CD8-positive, alpha-beta memory T cell (primary cell): Measurements from ENCODE around the gene CCL3. TPM values are rescaled to one million over a fixed set of nuclear protein-coding genes. Genes with fewer than 3 reads are reported as not detected.
"Not testable (repeated sequence)": the region's sequence is repeated elsewhere in the genome, so short reads cannot be mapped to it uniquely, and the experiment has no call there.

Experiments used
- CTCF ChIA-PET: fragments of 350-600 bp; sonication (Branson Sonifier 250); formaldehyde crosslinking; loops from one replicate; lab custom pipeline; 2021; ENCODE audit warnings: antibody characterized with exemption; lab: Charles Lee
- POLR2A ChIA-PET: fragments of 350-600 bp; sonication (Branson Sonifier 250); formaldehyde crosslinking; loops from one replicate; lab custom pipeline; 2021; ENCODE audit warnings: antibody characterized with exemption; lab: Charles Lee
- DNase-seq, 5 donors: peaks; one replicate each; pipeline versions ENCODE4 v3.0.0 to v3.0.0-alpha.2; 2020 to 2022; ENCODE audit warnings: mixed read lengths in 1 of 5
- H3K27ac ChIP-seq: one replicate; pipeline ENCODE4 v1.7.0; 2013; ENCODE audit warnings: low read depth, mild to moderate bottlenecking, low read length, moderate library complexity
- H3K27me3 ChIP-seq: 2 replicates; pipeline ENCODE4 v1.7.0; 2013; ENCODE audit warnings: low read length, mild to moderate bottlenecking; ENCODE audit not compliant: insufficient read depth, poor library complexity, severe bottlenecking
- H3K36me3 ChIP-seq: 2 replicates; pipeline ENCODE4 v1.7.0; 2013; ENCODE audit warnings: mild to moderate bottlenecking, low read length, moderate library complexity; ENCODE audit not compliant: insufficient read depth
- H3K4me1 ChIP-seq: 2 replicates; pipeline ENCODE4 v1.7.0; 2013; ENCODE audit warnings: mild to moderate bottlenecking, low read length, moderate library complexity; ENCODE audit not compliant: insufficient read depth
- H3K4me3 ChIP-seq: 2 replicates; pipeline ENCODE4 v1.7.0; 2013; ENCODE audit warnings: mild to moderate bottlenecking, low read length
- H3K9me3 ChIP-seq: 2 replicates; pipeline ENCODE4 v1.7.0; 2013; ENCODE audit warnings: mild to moderate bottlenecking, low read length
- H3K27ac Mint-ChIP-seq, 8 donors: one replicate each; pipeline ENCODE4 v1.8.0; 2020 to 2021; ENCODE audit warnings: mixed read lengths in 8 of 8, mild to moderate bottlenecking in 6 of 8, inconsistent platforms in 3 of 8, moderate library complexity in 3 of 8
- H3K27me3 Mint-ChIP-seq, 2 donors: one replicate each; pipeline ENCODE4 v1.8.0; 2020 to 2021; ENCODE audit warnings: mixed read lengths in 2 of 2, mild to moderate bottlenecking in 1 of 2, moderate library complexity in 1 of 2
- H3K36me3 Mint-ChIP-seq, 3 donors: one replicate each; pipeline ENCODE4 v1.8.0; 2020 to 2021; ENCODE audit warnings: mixed read lengths in 3 of 3, inconsistent platforms in 1 of 3, mild to moderate bottlenecking in 1 of 3
- H3K4me1 Mint-ChIP-seq, 3 donors: one replicate each; pipeline ENCODE4 v1.8.0; 2020 to 2021; ENCODE audit warnings: mixed read lengths in 3 of 3, inconsistent platforms in 1 of 3, mild to moderate bottlenecking in 1 of 3
- H3K4me3 Mint-ChIP-seq, 7 donors: one replicate each; pipeline ENCODE4 v1.8.0; 2020 to 2021; ENCODE audit warnings: mixed read lengths in 7 of 7, mild to moderate bottlenecking in 6 of 7, moderate library complexity in 4 of 7, inconsistent platforms in 2 of 7
- H3K9me3 Mint-ChIP-seq, 5 donors: one replicate each; pipeline ENCODE4 v1.8.0; 2020 to 2022; ENCODE audit warnings: mixed read lengths in 5 of 5, mild to moderate bottlenecking in 3 of 5, moderate library complexity in 2 of 5, inconsistent platforms in 1 of 5
- polyA plus RNA-seq: library from polyadenylated mRNA; unstranded; fragments of 300-500 nt; fragmentation: Illumina TruSeq; gene quantifications from one replicate; pipeline ENCODE4 v1.2.3, GENCODE V29; 2021
- total RNA-seq, 2 experiments: library from RNA; stranded (reverse); gene quantifications; one replicate each; pipeline ENCODE4 v1.2.3, GENCODE V29; 2021

CCL3 gene
- total and polyA plus RNA-seq, 3 experiments from 2014 or later = 2.3 to 1,264 (median 1,154) TPM

- POLR2A ChIA-PET = no interaction called here
- Histone ChIP-seq H3K9me3 (no peaks in the 10 kb centered on the region), H3K4me3 (no peak overlapping the region), H3K27me3 (no peaks in the 10 kb centered on the region), H3K4me1 (peaks cover 30% of the 10 kb centered on the region), H3K36me3 (no peaks in the 10 kb centered on the region), H3K27ac (peak overlapping the region; percentile 41)
- CTCF ChIA-PET = interaction anchor here (0.7 to 1.3 kb wide), 3 partner anchors 17 to 113 kb away, joined by 3 to 4 read pairs (median 3); no protein-coding TSS in a partner anchor
- Mint-ChIP-seq H3K9me3 (no peaks in the 10 kb centered on the region), H3K27me3 (no peaks in the 10 kb centered on the region), H3K27ac (peak overlapping the region; percentile 67 to 97 (median 88)), H3K4me1 (peaks cover 60 to 83% (median 73%) of the 10 kb centered on the region in 3 donors), H3K4me3 (peak overlapping the region; percentile 48 to 87 (median 62)), H3K36me3 (no peaks in the 10 kb centered on the region)
- no peak for DNase-seq
These were observed 541 bp downstream of the CCL3 start for GRCh38 chr17:36089339-36089865.

- H3K4me3 Mint-ChIP-seq = peak overlapping the region; percentile 23 to 87 (median 49)
- DNase-seq = no peak
- POLR2A ChIA-PET = no interaction called here
- peak overlapping the region; percentile 67 to 97 (median 84) for H3K27ac Mint-ChIP-seq
- H3K4me1 Mint-ChIP-seq = peaks cover 64 to 85% (median 75%) of the 10 kb centered on the region in 3 donors
- H3K36me3 ChIP-seq = no peaks in the 10 kb centered on the region
- CTCF ChIA-PET = interaction anchor here (0.6 to 1.1 kb wide), 3 partner anchors 16 to 257 kb away, joined by 3 to 4 read pairs (median 3); no protein-coding TSS in a partner anchor
- peak overlapping the region; percentile 43 for H3K27ac ChIP-seq
- H3K4me3 ChIP-seq = no peak overlapping the region
- H3K4me1 ChIP-seq = peaks cover 30% of the 10 kb centered on the region
- no peaks in the 10 kb centered on the region for H3K9me3 Mint-ChIP-seq
- H3K27me3 ChIP-seq = no peaks in the 10 kb centered on the region
- H3K27me3 Mint-ChIP-seq = no peaks in the 10 kb centered on the region
- no peaks in the 10 kb centered on the region for H3K36me3 Mint-ChIP-seq
- no peaks in the 10 kb centered on the region for H3K9me3 ChIP-seq
These were observed 1.1 kb downstream of the CCL3 start for GRCh38 chr17:36088670-36089338.

GRCh38 chr17:36087897-36088572 is 1.9 kb downstream of the CCL3 start:
- H3K9me3 ChIP-seq, H3K27me3 Mint-ChIP-seq, H3K27me3 ChIP-seq, H3K36me3 Mint-ChIP-seq, H3K4me3 ChIP-seq, POLR2A ChIA-PET, H3K36me3 ChIP-seq, H3K9me3 Mint-ChIP-seq: not testable (repeated sequence)
- CTCF ChIA-PET = interaction anchor here (0.6 to 2.4 kb wide), 3 partner anchors 15 to 257 kb away, joined by 3 to 15 read pairs (median 4); no protein-coding TSS in a partner anchor
- H3K4me3 Mint-ChIP-seq = peak overlapping the region in 6 of 7 donors; percentile 30 to 55 (median 40)
- peak overlapping the region in 7 of 8 donors; percentile 58 to 93 (median 85) for H3K27ac Mint-ChIP-seq
- peaks cover 69 to 87% (median 78%) of the 10 kb centered on the region in 3 donors for H3K4me1 Mint-ChIP-seq
- peak in 2 of 5 donors; percentile 34 to 75 for DNase-seq
- H3K4me1 ChIP-seq = peaks cover 30% of the 10 kb centered on the region
- H3K27ac ChIP-seq = peak overlapping the region; percentile 43

- H3K4me3 ChIP-seq, H3K9me3 Mint-ChIP-seq, H3K27me3 Mint-ChIP-seq, H3K27ac ChIP-seq, H3K36me3 Mint-ChIP-seq, DNase-seq, H3K9me3 ChIP-seq, H3K36me3 ChIP-seq, H3K27me3 ChIP-seq, POLR2A ChIA-PET: not testable (repeated sequence)
- H3K4me1 ChIP-seq = peaks cover 31% of the 10 kb centered on the region
- Mint-ChIP-seq H3K4me1 (peaks cover 69 to 88% (median 80%) of the 10 kb centered on the region in 3 donors), H3K4me3 (peak overlapping the region in 1 of 7 donors; percentile 18), H3K27ac (peak overlapping the region in 3 of 8 donors; percentile 33 to 88 (median 81))
- CTCF ChIA-PET = interaction anchor here (0.9 to 2.4 kb wide), 3 partner anchors 13 to 61 kb away, joined by 3 to 15 read pairs (median 3); no protein-coding TSS in a partner anchor
These were observed 2.5 kb downstream of the CCL3 start for GRCh38 chr17:36087471-36087870.

- Mint-ChIP-seq H3K27me3 (no peaks in the 10 kb centered on the region), H3K27ac (peak overlapping the region in 1 of 8 donors; percentile 39), H3K36me3 (no peaks in the 10 kb centered on the region), H3K9me3 (no peaks in the 10 kb centered on the region), H3K4me1 (peaks cover 71 to 88% (median 80%) of the 10 kb centered on the region in 3 donors), H3K4me3 (no peak overlapping the region)
- CTCF ChIA-PET = interaction anchor here (0.9 to 2.4 kb wide), 4 partner anchors 12 to 62 kb away, joined by 3 to 15 read pairs (median 3); no protein-coding TSS in a partner anchor
- Histone ChIP-seq H3K4me1 (peaks cover 38% of the 10 kb centered on the region), H3K36me3 (no peaks in the 10 kb centered on the region), H3K27ac (no peak overlapping the region), H3K4me3 (no peak overlapping the region), H3K9me3 (no peaks in the 10 kb centered on the region), H3K27me3 (no peaks in the 10 kb centered on the region)
- DNase-seq = no peak
- POLR2A ChIA-PET = no interaction called here
These were observed 3.2 kb downstream of the CCL3 start for GRCh38 chr17:36086791-36087190.

GRCh38 chr17:36085765-36086164 is 4.2 kb downstream of the CCL3 start:
- CTCF ChIA-PET = interaction anchor here (0.8 to 2.4 kb wide), 2 partner anchors 13 to 22 kb away, joined by 3 to 15 read pairs; no protein-coding TSS in a partner anchor
- POLR2A ChIA-PET = no interaction called here
- no peak overlapping the region for H3K27ac ChIP-seq

GRCh38 chr17:36083691-36084090 is 6.3 kb downstream of the CCL3 start:
- H3K4me3 Mint-ChIP-seq = peak overlapping the region in 5 of 7 donors; percentile 5 to 73 (median 59)
- H3K27me3 Mint-ChIP-seq, POLR2A ChIA-PET, H3K27me3 ChIP-seq, H3K36me3 Mint-ChIP-seq, H3K27ac ChIP-seq, CTCF ChIA-PET, H3K4me3 ChIP-seq, H3K36me3 ChIP-seq, DNase-seq, H3K9me3 ChIP-seq, H3K9me3 Mint-ChIP-seq: not testable (repeated sequence)
- peaks cover 32% of the 10 kb centered on the region for H3K4me1 ChIP-seq
- peaks cover 59 to 83% (median 60%) of the 10 kb centered on the region in 3 donors for H3K4me1 Mint-ChIP-seq
- peak overlapping the region; percentile 79 to 99 (median 92) for H3K27ac Mint-ChIP-seq

More at GRCh38 chr17:36085765-36086164, 4.2 kb downstream of the CCL3 start:
- H3K27me3 Mint-ChIP-seq = no peaks in the 10 kb centered on the region
- no peaks in the 10 kb centered on the region for H3K9me3 ChIP-seq
- H3K36me3 Mint-ChIP-seq = no peaks in the 10 kb centered on the region
- no peak for DNase-seq
- peak overlapping the region; percentile 70 to 95 (median 84) for H3K27ac Mint-ChIP-seq
- H3K4me1 Mint-ChIP-seq = peaks cover 77 to 93% (median 80%) of the 10 kb centered on the region in 3 donors
- no peaks in the 10 kb centered on the region for H3K36me3 ChIP-seq
- H3K9me3 Mint-ChIP-seq = no peaks in the 10 kb centered on the region
- H3K27me3 ChIP-seq = no peaks in the 10 kb centered on the region
- peaks cover 46% of the 10 kb centered on the region for H3K4me1 ChIP-seq
- peak overlapping the region; percentile 2 to 88 (median 24) for H3K4me3 Mint-ChIP-seq
- H3K4me3 ChIP-seq = no peak overlapping the region
